Spleen (tissue), 11 donors: ENCODE data around the gene DPP4. TPM values are rescaled to one million over a fixed set of nuclear protein-coding genes. Genes with fewer than 3 reads are reported as not detected.

Source experiments
- DNase-seq: peaks from one replicate; pipeline ENCODE4 v3.0.0-alpha.2; 2020
- H3K27ac ChIP-seq, 8 donors: fragments of 200-600 bp; sonication (generic) in 7 of 8; 1 replicate in 4 of 8; 2 replicates in 4 of 8; pipeline versions ENCODE4 v1.5.0 to v1.8.0; 2016 to 2021; ENCODE audit warnings: inconsistent platforms in 4 of 8, mild to moderate bottlenecking in 4 of 8, moderate library complexity in 1 of 8
- H3K27me3 ChIP-seq, 7 donors: fragments of 200-600 bp; sonication (generic) in 6 of 7; replicated peaks in 1 of 7; 1 replicate in 4 of 7; 2 replicates in 3 of 7; pipeline versions ENCODE4 v1.5.0 to v1.8.0; 2016 to 2021; ENCODE audit warnings: inconsistent platforms in 3 of 7, mild to moderate bottlenecking in 1 of 7
- H3K36me3 ChIP-seq, 6 donors: fragments of 200-600 bp; sonication (generic) in 5 of 6; 1 replicate in 4 of 6; 2 replicates in 2 of 6; pipeline versions ENCODE4 v1.5.0 to v1.8.0; 2016 to 2021; ENCODE audit warnings: inconsistent platforms in 2 of 6
- H3K4me1 ChIP-seq, 6 donors: fragments of 200-600 bp; sonication (generic) in 5 of 6; 1 replicate in 3 of 6; 2 replicates in 3 of 6; pipeline versions ENCODE4 v1.5.0 to v1.8.0; 2016 to 2021; ENCODE audit warnings: inconsistent platforms in 3 of 6
- H3K4me3 ChIP-seq, 8 donors: fragments of 200-600 bp; sonication (generic) in 7 of 8; 1 replicate in 4 of 8; 2 replicates in 4 of 8; pipeline versions ENCODE4 v1.5.0 to v1.8.0; 2016 to 2021; ENCODE audit warnings: inconsistent platforms in 4 of 8, mild to moderate bottlenecking in 4 of 8, moderate library complexity in 2 of 8
- H3K9me3 ChIP-seq, 8 donors: fragments of 200-600 bp; sonication (generic) in 7 of 8; 1 replicate in 4 of 8; 2 replicates in 4 of 8; pipeline versions ENCODE4 v1.5.0 to v1.8.0; 2016 to 2021; ENCODE audit warnings: inconsistent platforms in 4 of 8
- CTCF ChIP-seq, 11 experiments: fragments of 200-600 bp in 7 of 11; fragments of 450-650 bp in 4 of 11; sonication (generic) in 4 of 11; IDR thresholded peaks in 8 of 11; conservative IDR thresholded peaks in 3 of 11; 1 replicate in 7 of 11; 2 replicates in 4 of 11; pipeline versions ENCODE4 v1.4.0 to v1.8.0; 2016 to 2021; ENCODE audit warnings: antibody characterized with exemption in 11 of 11, inconsistent platforms in 4 of 11, mild to moderate bottlenecking in 1 of 11
- POLR2A ChIP-seq, 3 donors: fragments of 450-650 bp; IDR thresholded peaks; one replicate each; pipeline ENCODE4 v1.5.1; 2017; ENCODE audit warnings: antibody characterized with exemption in 3 of 3, mild to moderate bottlenecking in 1 of 3
- POLR2AphosphoS5 ChIP-seq, 3 donors: sonication (generic); formaldehyde crosslinking; IDR thresholded peaks; one replicate each; pipeline ENCODE4 v1.5.1; 2017; ENCODE audit warnings: antibody characterized with exemption in 3 of 3
- WGBS, 5 donors: extraction: QIAGEN DNeasy Blood & Tissue Kit in 3 of 5; methylation state at CpG; one replicate each; pipeline versions ENCODE4 v1.1.5 to v1.1.7; 2013 to 2018; 5-methylcytosine and 5-hydroxymethylcytosine counted together
- intact Hi-C: fragments of 100-400 bp; cut with DNase I; formaldehyde crosslinking; loops from one replicate; pipeline ENCODE4 v1.15.0; 2023; ENCODE audit warnings: low total_unique reads
- polyA plus RNA-seq, 3 donors: library from polyadenylated mRNA; stranded (reverse); fragments of 200-250 nt; gene quantifications; one replicate each; pipeline ENCODE4 v1.2.1, GENCODE V29; 2013
- total RNA-seq, 7 donors: library from RNA; depleted of rRNA in 3 of 7; stranded (reverse); fragments of >200 nt in 3 of 7; fragmentation: NEBNext Ultra II Directional in 4 of 7; extraction: Animal tissue kit (Norgen Biotek cat#: 25700) in 4 of 7; gene quantifications; one replicate each; pipeline versions ENCODE4 v1.1.0 to v1.2.1, GENCODE V29; 2016 to 2021
- donor health status: healthy with polysubstance abuse.
- donor health status: DM: no; HTN: no; CAD: no; lungs with moderate emphysema.
- donor health status: DM: no; HTN: no; CAD: no.
- donor health status: Bipolar disorder and iron deficiency.
- donor health status: healthy.
- donor health status: DM: no; HTN: no; CAD: no.
- donor health status: DM: yes; HTN: yes; CAD: no.

The DPP4 gene
- total and polyA plus RNA-seq, 10 donors, result 1.3 to 28.6 (median 18.4) TPM

GRCh38 chr2:162072976-162073887 lies 783 bp downstream of the DPP4 start:
- no peak for DNase-seq
- peak overlapping the region; percentile 49 to 82 (median 52) for H3K4me3 ChIP-seq
- intact Hi-C loops, result no loop called here
- WGBS, 5 donors, result 20 to 41% (median 21%) methylated on average over 19 to 37 of the region's 37 CpGs
- peaks cover 0 to 28% (median 4%) of the 10 kb centered on the region in 7 donors for H3K27me3 ChIP-seq
- no peaks in the 10 kb centered on the region for H3K36me3 ChIP-seq
- H3K27ac ChIP-seq, result peak overlapping the region; percentile 53 to 81 (median 78)
- peaks cover 0 to 10% (median 3%) of the 10 kb centered on the region in 8 donors for H3K9me3 ChIP-seq
- H3K4me1 ChIP-seq, result peaks cover 3 to 41% (median 27%) of the 10 kb centered on the region in 6 donors
- TF ChIP-seq CTCF (IDR thresholded peaks at IDR 0.05 in 8 of 11, conservative IDR thresholded peaks at IDR 0.05 in 3 of 11) (no peak), POLR2A (IDR thresholded peaks at IDR 0.05) (no peak), POLR2AphosphoS5 (IDR thresholded peaks at IDR 0.05) (no peak)

GRCh38 chr2:162072181-162072702 lies 1.8 kb downstream of the DPP4 start:
- H3K27ac ChIP-seq, result peak overlapping the region in 7 of 8 donors; percentile 12 to 81 (median 78)
- intact Hi-C loops, result no loop called here

GRCh38 chr2:162071001-162071400 lies 3.0 kb downstream of the DPP4 start:
- Histone ChIP-seq H3K9me3 (no peaks in the 10 kb centered on the region), H3K4me3 (no peak overlapping the region), H3K27ac (peak overlapping the region in 7 of 8 donors; percentile 15 to 81 (median 78)), H3K27me3 (peaks cover 0 to 28% (median 4%) of the 10 kb centered on the region in 7 donors), H3K4me1 (peaks cover 3 to 41% (median 27%) of the 10 kb centered on the region in 6 donors), H3K36me3 (no peaks in the 10 kb centered on the region)
- WGBS, 5 donors, result 67 to 79% (median 73%) methylated on average over 2 of the region's 2 CpGs
- TF ChIP-seq CTCF (IDR thresholded peaks at IDR 0.05 in 8 of 11, conservative IDR thresholded peaks at IDR 0.05 in 3 of 11) (no peak), POLR2AphosphoS5 (IDR thresholded peaks at IDR 0.05) (no peak), POLR2A (IDR thresholded peaks at IDR 0.05) (no peak)
- DNase-seq, result no peak
- intact Hi-C loops, result no loop called here

More at GRCh38 chr2:162072181-162072702, 1.8 kb downstream of the DPP4 start:
- no peak for TF ChIP-seq CTCF (IDR thresholded peaks at IDR 0.05 in 8 of 11, conservative IDR thresholded peaks at IDR 0.05 in 3 of 11)
- TF ChIP-seq POLR2AphosphoS5 (IDR thresholded peaks at IDR 0.05), result no peak
- no peaks in the 10 kb centered on the region for H3K36me3 ChIP-seq
- peaks cover 3 to 41% (median 27%) of the 10 kb centered on the region in 6 donors for H3K4me1 ChIP-seq
- peak overlapping the region in 4 of 8 donors; percentile 50 to 82 (median 58) for H3K4me3 ChIP-seq
- DNase-seq, result no peak
- H3K9me3 ChIP-seq, result peaks cover 0 to under 1% (median 0%) of the 10 kb centered on the region in 8 donors
- peaks cover 0 to 28% (median 4%) of the 10 kb centered on the region in 7 donors for H3K27me3 ChIP-seq
